GM12801 (cell line): ENCODE results near the gene URAD.

Source experiments
- TF ChIP-seq, protein P1 (sequence below): IDR thresholded peaks from one replicate; pipeline ENCODE4 v1.5.1; 2011; ENCODE audit warnings: control low read depth; ENCODE audit not compliant: insufficient read length; ENCODE audit errors: extremely low read depth

URAD gene

DNA sequence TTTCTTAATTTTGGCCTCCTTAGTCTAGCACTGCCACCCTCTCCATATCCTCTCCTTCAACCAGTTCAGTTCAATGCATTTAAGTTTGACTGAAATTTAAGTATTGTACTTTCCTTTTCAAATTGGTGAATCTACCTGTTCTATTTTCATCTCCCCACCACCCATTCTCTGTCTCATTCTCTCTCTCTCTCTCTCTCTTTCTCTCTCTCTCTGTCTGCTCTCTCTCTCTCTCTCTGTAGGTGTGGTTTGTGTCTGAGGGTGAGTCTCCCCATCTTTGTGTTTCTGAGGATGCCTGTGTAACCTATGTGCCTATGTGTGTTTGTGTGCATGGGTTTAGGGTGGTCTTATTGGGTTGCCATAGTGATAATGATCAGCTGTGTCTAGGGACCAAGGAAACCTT is 58.6 kb downstream of the URAD start:
- TF ChIP-seq, protein P1, sequence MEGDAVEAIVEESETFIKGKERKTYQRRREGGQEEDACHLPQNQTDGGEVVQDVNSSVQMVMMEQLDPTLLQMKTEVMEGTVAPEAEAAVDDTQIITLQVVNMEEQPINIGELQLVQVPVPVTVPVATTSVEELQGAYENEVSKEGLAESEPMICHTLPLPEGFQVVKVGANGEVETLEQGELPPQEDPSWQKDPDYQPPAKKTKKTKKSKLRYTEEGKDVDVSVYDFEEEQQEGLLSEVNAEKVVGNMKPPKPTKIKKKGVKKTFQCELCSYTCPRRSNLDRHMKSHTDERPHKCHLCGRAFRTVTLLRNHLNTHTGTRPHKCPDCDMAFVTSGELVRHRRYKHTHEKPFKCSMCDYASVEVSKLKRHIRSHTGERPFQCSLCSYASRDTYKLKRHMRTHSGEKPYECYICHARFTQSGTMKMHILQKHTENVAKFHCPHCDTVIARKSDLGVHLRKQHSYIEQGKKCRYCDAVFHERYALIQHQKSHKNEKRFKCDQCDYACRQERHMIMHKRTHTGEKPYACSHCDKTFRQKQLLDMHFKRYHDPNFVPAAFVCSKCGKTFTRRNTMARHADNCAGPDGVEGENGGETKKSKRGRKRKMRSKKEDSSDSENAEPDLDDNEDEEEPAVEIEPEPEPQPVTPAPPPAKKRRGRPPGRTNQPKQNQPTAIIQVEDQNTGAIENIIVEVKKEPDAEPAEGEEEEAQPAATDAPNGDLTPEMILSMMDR: no peak

DNA sequence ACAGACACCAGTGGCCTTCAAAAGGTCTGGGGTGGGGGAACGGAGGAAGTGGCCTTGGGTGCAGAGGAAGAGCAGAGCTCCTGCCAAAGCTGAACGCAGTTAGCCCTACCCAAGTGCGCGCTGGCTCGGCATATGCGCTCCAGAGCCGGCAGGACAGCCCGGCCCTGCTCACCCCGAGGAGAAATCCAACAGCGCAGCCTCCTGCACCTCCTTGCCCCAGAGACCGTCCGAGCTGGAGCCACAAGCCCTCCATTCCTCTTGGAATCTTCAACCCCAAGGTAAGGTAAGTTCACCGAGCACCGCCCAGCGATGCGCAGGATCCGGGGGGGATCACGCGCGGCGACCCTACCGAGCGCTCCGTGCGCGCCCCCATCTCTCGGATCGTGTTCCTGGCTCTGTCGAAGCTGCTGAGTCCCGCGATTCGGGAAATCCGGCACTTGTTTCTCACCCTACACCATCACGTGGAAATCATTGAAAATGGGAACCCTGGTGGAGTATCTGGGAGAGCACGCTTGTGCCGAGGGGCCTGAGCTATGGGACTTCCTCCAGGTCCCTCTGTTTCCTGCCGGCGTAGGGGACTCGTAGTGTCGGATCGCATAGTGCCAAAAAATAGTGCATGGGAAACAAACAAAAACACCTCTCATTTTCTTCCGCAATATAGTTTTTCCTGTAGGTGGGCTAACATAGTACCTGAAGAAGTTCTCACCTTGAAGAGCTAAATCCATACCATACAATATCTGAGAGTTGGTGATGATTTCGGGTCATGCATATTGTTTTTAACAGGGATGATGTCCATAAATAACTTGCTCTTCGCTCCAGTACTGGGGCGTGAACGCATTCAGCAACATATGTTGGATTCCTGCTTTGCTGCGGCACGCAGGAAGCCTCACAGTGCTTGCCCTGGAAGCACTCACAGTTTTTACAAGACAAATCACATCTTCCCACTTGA is 59.4 kb downstream of the URAD start:
- TF ChIP-seq, protein P1: no peak

DNA sequence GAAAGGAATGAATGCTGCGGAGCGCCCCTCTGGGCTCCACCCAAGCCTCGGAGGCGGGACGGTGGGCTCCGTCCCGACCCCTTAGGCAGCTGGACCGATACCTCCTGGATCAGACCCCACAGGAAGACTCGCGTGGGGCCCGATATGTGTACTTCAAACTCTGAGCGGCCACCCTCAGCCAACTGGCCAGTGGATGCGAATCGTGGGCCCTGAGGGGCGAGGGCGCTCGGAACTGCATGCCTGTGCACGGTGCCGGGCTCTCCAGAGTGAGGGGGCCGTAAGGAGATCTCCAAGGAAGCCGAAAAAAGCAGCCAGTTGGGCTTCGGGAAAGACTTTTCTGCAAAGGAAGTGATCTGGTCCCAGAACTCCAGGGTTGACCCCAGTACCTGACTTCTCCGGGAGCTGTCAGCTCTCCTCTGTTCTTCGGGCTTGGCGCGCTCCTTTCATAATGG is 60.1 kb downstream of the URAD start:
- TF ChIP-seq, protein P1: no peak
